Measurements from ENCODE around the gene CCDC196. TPM values are rescaled to one million over a fixed set of nuclear protein-coding genes. Genes with fewer than 3 reads are reported as not detected.
A peak's percentile ranks its signal among the peaks of the same experiment; 100 is the strongest.
"Not testable (repeated sequence)": the region's sequence is repeated elsewhere in the genome, so short reads cannot be mapped to it uniquely, and the experiment has no call there.

CCDC196 gene
- total RNA-seq, 2 donors from 2014 or later = not detected

DNA sequence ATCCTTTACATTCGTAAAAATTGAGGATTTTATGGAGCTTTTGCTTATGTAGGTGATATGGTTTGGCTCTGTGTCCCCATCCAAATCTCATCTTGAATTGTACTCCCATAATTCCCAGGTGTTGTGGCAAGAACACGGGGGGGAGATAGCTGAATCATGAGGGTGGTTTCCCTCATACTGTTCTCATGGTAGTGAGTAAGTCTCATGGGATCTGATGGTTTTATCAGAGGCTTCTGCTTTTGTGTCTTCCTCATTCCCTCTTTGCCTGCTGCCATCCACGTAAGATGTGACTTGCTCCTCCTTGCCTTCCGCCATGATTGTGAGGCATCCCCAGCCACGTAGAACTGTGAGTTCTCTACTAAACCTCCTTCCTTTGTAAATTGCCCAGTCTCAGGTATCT, 16.7 kb downstream of the CCDC196 start:
- H3K4me1 Mint-ChIP-seq (ENCODE audit: low read depth) = peaks cover 11% of the 10 kb centered on the region

DNA sequence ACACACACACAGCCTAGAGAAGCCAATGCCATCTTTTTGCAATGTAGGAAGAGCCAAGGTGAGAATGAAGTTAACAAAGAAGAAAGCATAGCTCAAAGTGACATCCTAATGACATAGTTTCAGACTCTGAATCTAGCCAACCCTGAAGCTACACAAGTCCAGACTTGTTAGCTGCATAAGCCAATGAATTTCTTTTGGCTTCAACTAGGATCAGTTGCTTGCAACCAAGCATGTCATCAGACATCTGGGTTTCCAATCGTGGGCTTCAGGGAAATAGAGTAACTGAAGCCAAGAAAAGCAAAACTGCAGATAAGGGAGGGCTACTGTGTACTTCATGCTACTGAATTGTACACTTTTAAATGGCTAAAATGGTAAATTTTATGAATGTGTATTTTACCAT, 17.4 kb downstream of the CCDC196 start:
- Mint-ChIP-seq H3K27me3 (ENCODE audit: low read depth) (no peaks in the 10 kb centered on the region), H3K27ac (no peak overlapping the region), H3K36me3 (ENCODE audit: insufficient read depth in 2 of 2) (no peaks in the 10 kb centered on the region), H3K4me3 (no peak overlapping the region), H3K9me3 (no peaks in the 10 kb centered on the region), H3K4me1 (ENCODE audit: low read depth) (peaks cover 9% of the 10 kb centered on the region)
- ATAC-seq (replicated peaks in 1 of 2) (no peak), DNase-seq (no peak)

More for the DNA sequence above, 16.7 kb downstream of the CCDC196 start:
- H3K27ac Mint-ChIP-seq; H3K36me3 Mint-ChIP-seq (ENCODE audit: insufficient read depth in 2 of 2); DNase-seq; H3K4me3 Mint-ChIP-seq; ATAC-seq (replicated peaks in 1 of 2); H3K27me3 Mint-ChIP-seq (ENCODE audit: low read depth); H3K9me3 Mint-ChIP-seq: not testable (repeated sequence)

DNA sequence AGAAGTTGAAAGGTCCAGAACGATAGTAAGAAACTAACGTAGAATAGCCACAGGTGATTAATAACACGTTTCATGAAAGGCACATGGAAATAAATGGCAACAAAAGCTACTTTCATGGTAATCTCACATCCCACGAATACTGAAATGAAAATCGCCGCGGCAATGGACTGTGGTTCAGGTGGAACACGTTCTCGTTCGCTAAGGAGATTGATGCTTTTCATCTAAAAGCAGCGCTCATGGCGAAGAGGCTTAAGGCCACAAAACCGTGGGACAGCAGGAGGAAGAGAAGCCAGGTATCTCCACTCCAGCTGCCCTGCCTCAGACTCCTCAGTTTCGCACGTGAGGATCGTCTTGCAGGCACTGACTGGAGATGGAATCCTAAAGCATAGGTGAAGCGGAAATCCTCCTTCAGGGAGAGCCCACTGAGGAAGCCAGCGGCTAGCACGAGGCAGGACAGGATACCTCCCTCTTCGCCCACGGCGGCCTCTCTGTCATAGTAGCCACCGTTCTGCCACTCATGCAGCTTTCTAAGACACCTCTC, 21.1 kb downstream of the CCDC196 start:
- H3K27me3 Mint-ChIP-seq (ENCODE audit: low read depth) = peaks cover 20% of the 10 kb centered on the region
- DNase-seq (peak in 1 of 2 donors; percentile 37), ATAC-seq (replicated peaks in 1 of 2) (peak; percentile 39 to 46)
- H3K27ac Mint-ChIP-seq = peak overlapping the region; percentile 43
- no peaks in the 10 kb centered on the region for H3K9me3 Mint-ChIP-seq
- H3K4me1 Mint-ChIP-seq (ENCODE audit: low read depth) = peaks cover 32% of the 10 kb centered on the region
- H3K4me3 Mint-ChIP-seq = peak overlapping the region; percentile 81 to 97
- H3K36me3 Mint-ChIP-seq (ENCODE audit: insufficient read depth in 2 of 2) = no peaks in the 10 kb centered on the region

DNA sequence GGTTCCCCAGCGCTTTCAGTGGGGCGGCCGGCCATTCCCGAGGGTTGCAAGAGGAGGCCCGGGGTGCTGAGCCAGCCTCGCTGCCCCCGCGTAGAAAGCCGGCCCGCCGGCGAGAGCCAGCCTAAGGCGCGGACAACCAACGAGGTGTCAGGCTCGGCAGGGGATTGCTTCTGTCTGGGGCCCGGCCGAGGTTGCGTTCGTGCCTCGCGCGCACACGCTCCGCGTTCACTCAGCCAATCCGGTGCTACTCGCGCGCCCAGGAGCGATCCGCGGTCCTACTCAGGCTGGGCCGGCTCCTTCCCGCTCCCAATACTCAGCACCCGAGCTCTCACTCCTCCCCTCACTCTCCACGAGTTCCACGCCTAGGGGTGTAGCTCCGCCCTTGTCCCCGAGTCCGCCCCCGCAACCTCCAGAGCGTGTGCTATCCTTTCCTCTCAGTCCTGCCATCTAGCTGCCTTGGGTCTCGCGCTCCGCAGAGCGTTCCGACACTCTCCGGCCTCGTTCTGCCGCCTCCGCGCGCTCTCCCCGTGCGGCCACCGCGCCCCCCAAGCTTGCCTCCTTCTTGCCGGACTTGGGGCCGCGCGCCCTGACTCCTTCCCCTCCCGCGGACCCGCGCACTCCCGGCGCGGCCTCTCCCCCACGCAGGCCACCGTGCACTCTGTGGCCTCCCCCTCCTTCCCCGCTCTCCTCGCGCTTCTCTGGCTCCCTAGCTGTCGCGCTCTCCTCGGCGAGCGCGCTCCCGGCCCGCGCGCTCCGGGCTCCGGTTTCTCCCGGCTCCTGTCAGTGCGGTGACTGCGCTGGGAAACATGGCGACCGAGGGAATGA, 21.8 kb downstream of the CCDC196 start, which contains the start of gene GPHN:
Gene GPHN, plus strand, starts transcription at position 426 of the 825 bp plus-strand sequence.
- Mint-ChIP-seq H3K27ac (peak within 1 kb of the TSS; percentile 43), H3K27me3 (ENCODE audit: low read depth) (peaks cover 20% of the 10 kb centered on the region), H3K9me3 (no peaks in the 10 kb centered on the region), H3K4me3 (peak within 1 kb of the TSS; percentile 81 to 97), H3K36me3 (ENCODE audit: insufficient read depth in 2 of 2) (no peaks in the 10 kb centered on the region), H3K4me1 (ENCODE audit: low read depth) (peaks cover 36% of the 10 kb centered on the region)
- ATAC-seq (replicated peaks in 1 of 2) = peak; percentile 89 to 90
- DNase-seq = peak; percentile 89 to 90

DNA sequence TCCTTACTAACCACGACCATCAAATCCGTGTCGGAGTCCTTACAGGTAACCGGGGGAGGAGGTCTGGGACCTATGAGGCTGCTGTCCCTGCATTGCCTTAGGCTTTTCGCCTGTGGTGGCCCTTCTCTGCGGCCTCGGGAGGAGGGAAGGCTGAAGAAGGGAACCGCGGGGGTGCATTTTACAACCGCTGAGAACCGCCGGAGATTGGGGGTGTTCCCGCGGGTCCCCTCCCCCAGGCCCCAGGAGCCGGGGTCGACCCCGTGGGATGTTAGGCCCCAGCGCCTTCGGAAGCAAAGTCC, 22.3 kb downstream of the CCDC196 start:
- H3K4me3 Mint-ChIP-seq = peak overlapping the region; percentile 81 to 97
- H3K4me1 Mint-ChIP-seq (ENCODE audit: low read depth) = peaks cover 42% of the 10 kb centered on the region
- H3K9me3 Mint-ChIP-seq = no peaks in the 10 kb centered on the region
- H3K36me3 Mint-ChIP-seq (ENCODE audit: insufficient read depth in 2 of 2) = peaks cover 0 to 2% of the 10 kb centered on the region in 2 donors
- peak in 1 of 2 donors; percentile 2 for ATAC-seq (replicated peaks in 1 of 2)
- peaks cover 20% of the 10 kb centered on the region for H3K27me3 Mint-ChIP-seq (ENCODE audit: low read depth)
- DNase-seq = no peak
- no peak overlapping the region for H3K27ac Mint-ChIP-seq

DNA sequence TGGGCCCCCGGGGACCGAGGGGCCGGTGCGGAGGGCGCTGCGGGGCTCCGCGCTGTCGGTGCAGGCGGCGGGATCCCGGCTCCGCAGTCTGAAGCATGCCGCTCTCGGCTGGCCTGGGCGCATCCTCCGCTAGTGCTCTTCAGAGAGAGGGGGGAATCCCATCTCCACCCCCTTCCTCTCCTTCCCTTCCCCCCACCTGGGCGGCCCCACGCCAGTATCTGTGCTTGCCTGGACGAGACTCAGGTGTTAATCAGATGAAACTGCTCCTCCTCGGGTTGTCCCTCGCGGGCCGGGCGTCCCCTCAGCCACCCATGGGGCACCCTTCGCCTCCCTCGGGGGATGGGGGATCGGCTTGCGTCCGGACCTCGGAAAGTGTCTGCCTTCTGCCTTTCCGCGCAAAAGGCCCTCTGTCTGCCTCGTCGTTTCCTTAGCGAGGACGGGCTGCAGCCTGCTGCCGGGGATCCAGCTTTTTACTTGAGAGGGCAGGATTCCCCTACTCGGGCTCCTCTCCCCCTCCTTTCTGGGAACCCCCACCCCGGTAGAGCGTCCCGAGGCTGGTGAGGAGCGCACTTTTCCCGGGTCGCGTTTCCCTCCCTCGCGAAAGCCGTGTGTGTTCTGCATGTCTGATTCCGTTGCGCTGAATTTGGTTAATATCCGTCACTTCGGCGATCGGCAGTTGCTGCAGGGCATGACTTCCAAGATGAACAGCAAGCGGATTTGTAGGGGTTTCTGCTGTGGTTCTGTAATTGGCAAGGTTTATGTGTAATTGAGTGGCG, 22.9 kb downstream of the CCDC196 start:
- Mint-ChIP-seq H3K27ac (no peak overlapping the region), H3K9me3 (no peaks in the 10 kb centered on the region), H3K36me3 (ENCODE audit: insufficient read depth in 2 of 2) (peaks cover 0 to 2% of the 10 kb centered on the region in 2 donors), H3K27me3 (ENCODE audit: low read depth) (peaks cover 20% of the 10 kb centered on the region), H3K4me1 (ENCODE audit: low read depth) (peaks cover 42% of the 10 kb centered on the region), H3K4me3 (peak overlapping the region; percentile 71 to 97)
- ATAC-seq (replicated peaks in 1 of 2) (peak; percentile 24 to 33), DNase-seq (peak; percentile 60 to 65)

DNA sequence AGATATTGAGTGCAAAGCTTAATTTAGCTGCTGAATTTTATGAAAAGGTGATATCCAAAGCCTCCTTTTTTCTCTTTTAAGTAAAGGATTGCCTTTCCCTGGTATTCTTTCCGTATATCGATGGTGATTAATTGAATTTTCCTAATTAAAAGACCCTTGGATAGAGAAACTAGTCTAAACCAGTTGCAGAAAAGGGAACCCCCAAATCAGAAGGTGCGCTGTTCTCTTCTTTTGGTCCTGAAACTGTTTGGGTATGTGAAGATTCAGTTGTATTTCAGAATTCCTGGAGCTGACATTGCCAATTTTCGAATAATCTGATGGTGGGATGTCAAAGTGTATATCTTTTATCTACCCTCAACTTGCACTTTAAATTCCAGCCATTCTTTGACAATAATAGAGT, 23.7 kb downstream of the CCDC196 start:
- DNase-seq = no peak
- peak overlapping the region; percentile 71 to 97 for H3K4me3 Mint-ChIP-seq
- no peak for ATAC-seq (replicated peaks in 1 of 2)
- peaks cover 0 to 2% of the 10 kb centered on the region in 2 donors for H3K36me3 Mint-ChIP-seq (ENCODE audit: insufficient read depth in 2 of 2)
- peaks cover 20% of the 10 kb centered on the region for H3K27me3 Mint-ChIP-seq (ENCODE audit: low read depth)
- no peaks in the 10 kb centered on the region for H3K9me3 Mint-ChIP-seq
- H3K27ac Mint-ChIP-seq = no peak overlapping the region
- H3K4me1 Mint-ChIP-seq (ENCODE audit: low read depth) = peaks cover 42% of the 10 kb centered on the region

DNA sequence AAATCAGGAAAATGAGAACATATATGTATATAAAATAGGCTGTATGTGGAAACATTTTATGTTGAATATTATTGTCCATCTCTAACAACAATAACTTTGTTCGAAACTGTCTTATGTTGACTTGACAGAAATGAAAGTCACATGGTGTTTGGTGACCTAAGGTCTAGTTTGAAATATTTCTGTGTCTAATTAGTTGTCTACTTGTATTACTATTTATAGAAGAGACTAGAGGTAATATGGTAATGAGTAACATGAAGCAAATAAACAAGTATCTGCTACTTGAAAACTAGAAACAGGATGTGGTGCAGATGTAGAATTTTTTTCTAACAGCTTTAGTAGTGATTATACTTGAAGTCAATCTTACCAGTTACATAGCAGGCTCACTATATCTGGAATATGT, 25.7 kb downstream of the CCDC196 start:
- ATAC-seq (replicated peaks in 1 of 2) (no peak), DNase-seq (no peak)
- Mint-ChIP-seq H3K27ac (no peak overlapping the region), H3K4me3 (no peak overlapping the region), H3K9me3 (no peaks in the 10 kb centered on the region), H3K27me3 (ENCODE audit: low read depth) (peaks cover 20% of the 10 kb centered on the region), H3K36me3 (ENCODE audit: insufficient read depth in 2 of 2) (peaks cover 0 to 2% of the 10 kb centered on the region in 2 donors), H3K4me1 (ENCODE audit: low read depth) (peaks cover 34% of the 10 kb centered on the region)

DNA sequence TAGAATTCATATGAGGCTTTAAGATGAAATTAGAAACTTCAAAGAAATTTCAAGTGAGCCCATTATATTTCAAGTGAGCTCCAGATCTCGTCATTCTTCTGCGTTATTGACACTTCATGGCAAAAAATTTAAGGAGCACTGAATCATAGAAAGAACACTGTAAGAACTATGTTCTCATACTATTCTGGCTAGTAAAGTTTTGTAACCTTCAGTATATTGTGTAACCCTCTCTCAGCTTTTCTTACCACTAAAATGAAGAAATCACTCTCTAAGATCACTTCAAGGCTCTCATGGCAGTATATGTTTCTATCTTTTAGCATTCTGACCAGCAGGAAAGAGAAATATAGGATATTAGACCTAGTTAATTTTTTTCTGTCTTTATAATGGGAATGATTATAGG, 28.0 kb downstream of the CCDC196 start:
- H3K9me3 Mint-ChIP-seq = no peaks in the 10 kb centered on the region

DNA sequence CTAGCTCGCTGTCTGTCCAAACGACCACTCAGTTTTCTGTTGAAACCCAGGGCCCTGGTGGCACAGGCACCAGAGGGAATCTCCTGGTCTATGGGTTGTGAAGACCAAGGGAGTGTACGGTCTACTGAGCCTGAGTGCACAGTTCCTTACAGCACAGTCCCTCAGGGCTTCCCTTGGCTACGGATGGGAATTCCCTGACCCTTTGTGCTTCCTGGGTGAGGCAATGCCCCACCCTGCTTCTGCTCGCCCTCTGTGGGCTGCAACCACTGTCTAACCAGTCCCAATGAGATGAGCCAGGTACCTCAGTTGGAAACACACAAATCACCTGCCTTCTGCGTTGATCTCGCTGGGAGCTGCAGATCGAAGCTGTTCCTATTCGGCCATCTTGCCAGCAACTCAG, 44.4 kb downstream of the CCDC196 start:
- Mint-ChIP-seq H3K9me3 (peaks cover 0 to 4% of the 10 kb centered on the region in 2 donors), H3K4me3 (no peak overlapping the region), H3K27ac (no peak overlapping the region), H3K36me3 (ENCODE audit: insufficient read depth in 2 of 2) (peaks cover 2 to 8% of the 10 kb centered on the region in 2 donors), H3K4me1 (ENCODE audit: low read depth) (peaks cover 8% of the 10 kb centered on the region), H3K27me3 (ENCODE audit: low read depth) (no peaks in the 10 kb centered on the region)
- DNase-seq (no peak), ATAC-seq (replicated peaks in 1 of 2) (no peak)

More for the DNA sequence above, 28.0 kb downstream of the CCDC196 start:
- DNase-seq (no peak), ATAC-seq (replicated peaks in 1 of 2) (no peak)
- H3K4me1 Mint-ChIP-seq (ENCODE audit: low read depth) = peaks cover 31% of the 10 kb centered on the region
- peaks cover 0 to 2% of the 10 kb centered on the region in 2 donors for H3K36me3 Mint-ChIP-seq (ENCODE audit: insufficient read depth in 2 of 2)
- H3K27ac Mint-ChIP-seq = no peak overlapping the region
- H3K27me3 Mint-ChIP-seq (ENCODE audit: low read depth) = peaks cover 18% of the 10 kb centered on the region
- H3K4me3 Mint-ChIP-seq = no peak overlapping the region

DNA sequence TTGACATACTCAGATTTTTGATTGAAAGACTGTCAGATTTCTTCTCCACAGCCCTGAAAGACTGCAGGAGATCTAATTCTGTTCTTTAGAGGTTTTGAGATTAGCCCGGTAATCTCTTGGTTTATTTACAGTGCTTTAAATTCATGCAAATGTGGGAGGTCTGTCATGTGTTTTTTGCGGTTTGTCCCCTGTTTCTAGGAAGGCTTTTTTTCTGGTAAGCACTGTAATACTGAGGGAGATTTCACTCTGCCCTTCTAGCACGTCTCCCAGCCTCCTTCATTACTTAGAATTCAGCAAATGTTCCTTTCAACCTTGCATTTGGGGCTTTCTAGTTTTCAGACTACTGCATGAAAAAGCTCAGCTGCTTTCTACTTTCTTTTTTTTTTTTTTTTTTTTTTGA, 52.9 kb downstream of the CCDC196 start:
- ATAC-seq (replicated peaks in 1 of 2) (peak in 1 of 2 donors; percentile 42), DNase-seq (peak in 1 of 2 donors; percentile 2)
- Mint-ChIP-seq H3K27me3 (ENCODE audit: low read depth) (no peaks in the 10 kb centered on the region), H3K4me3 (peak overlapping the region in 1 of 2 donors; percentile 46), H3K9me3 (no peaks in the 10 kb centered on the region), H3K36me3 (ENCODE audit: insufficient read depth in 2 of 2) (no peaks in the 10 kb centered on the region), H3K4me1 (ENCODE audit: low read depth) (peaks cover 13% of the 10 kb centered on the region), H3K27ac (no peak overlapping the region)

DNA sequence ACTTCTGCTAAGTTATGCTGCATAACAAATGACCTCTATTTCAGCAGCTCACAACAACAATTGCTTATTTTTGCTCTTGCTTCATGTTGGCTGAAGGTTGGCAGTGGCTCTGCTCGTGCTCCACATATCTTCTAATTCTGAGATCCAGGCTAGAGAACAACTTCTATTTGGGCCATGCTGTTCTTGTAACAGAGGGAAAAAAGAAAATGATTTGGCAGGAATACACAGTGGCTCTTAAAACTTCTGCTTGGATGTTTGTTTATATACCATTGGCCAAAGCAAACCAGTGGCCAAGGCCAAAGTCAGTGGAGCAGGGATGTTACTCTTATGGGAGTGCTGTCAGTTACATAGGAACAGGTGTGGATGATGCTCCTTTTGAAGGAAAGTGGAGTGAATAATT, 53.9 kb downstream of the CCDC196 start:
- Mint-ChIP-seq H3K27ac (no peak overlapping the region), H3K9me3 (no peaks in the 10 kb centered on the region), H3K36me3 (ENCODE audit: insufficient read depth in 2 of 2) (no peaks in the 10 kb centered on the region), H3K4me1 (ENCODE audit: low read depth) (peaks cover 13% of the 10 kb centered on the region), H3K4me3 (no peak overlapping the region), H3K27me3 (ENCODE audit: low read depth) (no peaks in the 10 kb centered on the region)
- DNase-seq (no peak), ATAC-seq (replicated peaks in 1 of 2) (no peak)

DNA sequence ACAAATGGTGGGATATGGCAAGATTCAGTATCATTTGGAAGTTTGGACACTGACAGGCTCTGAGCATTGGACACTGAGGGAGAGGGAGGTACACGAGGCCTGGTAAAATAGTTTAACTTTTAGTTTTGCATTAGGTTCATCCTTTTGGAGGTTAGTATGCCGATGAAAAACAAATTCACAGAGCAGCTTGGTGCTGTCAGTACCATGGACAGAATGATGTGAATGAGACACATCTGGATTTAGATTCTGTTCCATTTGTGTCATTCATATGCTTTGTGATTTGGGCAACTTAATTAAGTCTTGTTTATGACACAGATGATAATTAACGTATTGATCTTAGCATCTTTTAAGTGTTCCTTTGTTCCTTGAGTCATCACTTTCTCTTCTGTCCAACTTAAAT, 55.5 kb downstream of the CCDC196 start:
- Mint-ChIP-seq H3K9me3 (no peaks in the 10 kb centered on the region), H3K36me3 (ENCODE audit: insufficient read depth in 2 of 2) (no peaks in the 10 kb centered on the region), H3K4me3 (no peak overlapping the region), H3K27me3 (ENCODE audit: low read depth) (no peaks in the 10 kb centered on the region), H3K27ac (no peak overlapping the region), H3K4me1 (ENCODE audit: low read depth) (peaks cover 10% of the 10 kb centered on the region)
- ATAC-seq (replicated peaks in 1 of 2) (no peak), DNase-seq (no peak)
